ENCODE data around the gene AGA.

The AGA gene

GRCh38 chr4:177427192-177427591, 15.0 kb downstream of the AGA start:
- Histone ChIP-seq H3K36me3 (ENCODE audit: insufficient read depth, low read length) (no peaks in the 10 kb centered on the region), H3K9me3 (ENCODE audit: control insufficient read depth, insufficient read depth, low read length) (no peaks in the 10 kb centered on the region), H3K9ac (ENCODE audit: low read depth, low read length) (no peak overlapping the region)

GRCh38 chr4:177419434-177419833, 22.8 kb downstream of the AGA start:
- Histone ChIP-seq H3K36me3 (ENCODE audit: insufficient read depth, low read length) (no peaks in the 10 kb centered on the region), H3K9me3 (ENCODE audit: control insufficient read depth, insufficient read depth, low read length) (no peaks in the 10 kb centered on the region), H3K9ac (ENCODE audit: low read depth, low read length) (no peak overlapping the region), H3K4me1 (ENCODE audit: insufficient read depth, low read length) (no peaks in the 10 kb centered on the region)

More at GRCh38 chr4:177427192-177427591, 15.0 kb downstream of the AGA start:
- H3K4me1 ChIP-seq (ENCODE audit: insufficient read depth, low read length): no peaks in the 10 kb centered on the region

GRCh38 chr4:177413656-177414055, 28.6 kb downstream of the AGA start:
- Histone ChIP-seq H3K4me1 (ENCODE audit: insufficient read depth, low read length) (no peaks in the 10 kb centered on the region), H3K9ac (ENCODE audit: low read depth, low read length) (no peak overlapping the region), H3K9me3 (ENCODE audit: control insufficient read depth, insufficient read depth, low read length) (no peaks in the 10 kb centered on the region), H3K36me3 (ENCODE audit: insufficient read depth, low read length) (no peaks in the 10 kb centered on the region)

- no peaks in the 10 kb centered on the region for H3K9me3 ChIP-seq (ENCODE audit: control insufficient read depth, insufficient read depth, low read length)
- H3K36me3 ChIP-seq (ENCODE audit: insufficient read depth, low read length): no peaks in the 10 kb centered on the region
- no peaks in the 10 kb centered on the region for H3K4me1 ChIP-seq (ENCODE audit: insufficient read depth, low read length)
- no peak overlapping the region for H3K9ac ChIP-seq (ENCODE audit: low read depth, low read length)
These were observed 29.2 kb downstream of the AGA start for GRCh38 chr4:177413076-177413475.

- Histone ChIP-seq H3K4me1 (ENCODE audit: insufficient read depth, low read length) (no peaks in the 10 kb centered on the region), H3K9ac (ENCODE audit: low read depth, low read length) (no peak overlapping the region), H3K36me3 (ENCODE audit: insufficient read depth, low read length) (no peaks in the 10 kb centered on the region), H3K9me3 (ENCODE audit: control insufficient read depth, insufficient read depth, low read length) (no peaks in the 10 kb centered on the region)
These were observed 30.2 kb downstream of the AGA start for GRCh38 chr4:177411996-177412395.

GRCh38 chr4:177410566-177410965, 31.7 kb downstream of the AGA start:
- no peaks in the 10 kb centered on the region for H3K36me3 ChIP-seq (ENCODE audit: insufficient read depth, low read length)
- no peaks in the 10 kb centered on the region for H3K4me1 ChIP-seq (ENCODE audit: insufficient read depth, low read length)
- no peak overlapping the region for H3K9ac ChIP-seq (ENCODE audit: low read depth, low read length)
- no peaks in the 10 kb centered on the region for H3K9me3 ChIP-seq (ENCODE audit: control insufficient read depth, insufficient read depth, low read length)

GRCh38 chr4:177408023-177408422, 34.2 kb downstream of the AGA start:
- Histone ChIP-seq H3K36me3 (ENCODE audit: insufficient read depth, low read length) (no peaks in the 10 kb centered on the region), H3K4me1 (ENCODE audit: insufficient read depth, low read length) (no peaks in the 10 kb centered on the region), H3K9me3 (ENCODE audit: control insufficient read depth, insufficient read depth, low read length) (no peaks in the 10 kb centered on the region), H3K9ac (ENCODE audit: low read depth, low read length) (no peak overlapping the region)

GRCh38 chr4:177405508-177405907, 36.7 kb downstream of the AGA start:
- Histone ChIP-seq H3K36me3 (ENCODE audit: insufficient read depth, low read length) (no peaks in the 10 kb centered on the region), H3K9me3 (ENCODE audit: control insufficient read depth, insufficient read depth, low read length) (no peaks in the 10 kb centered on the region), H3K9ac (ENCODE audit: low read depth, low read length) (no peak overlapping the region), H3K4me1 (ENCODE audit: insufficient read depth, low read length) (no peaks in the 10 kb centered on the region)

- Histone ChIP-seq H3K36me3 (ENCODE audit: insufficient read depth, low read length) (no peaks in the 10 kb centered on the region), H3K4me1 (ENCODE audit: insufficient read depth, low read length) (no peaks in the 10 kb centered on the region), H3K9ac (ENCODE audit: low read depth, low read length) (no peak overlapping the region), H3K9me3 (ENCODE audit: control insufficient read depth, insufficient read depth, low read length) (no peaks in the 10 kb centered on the region)
These were observed 37.3 kb downstream of the AGA start for GRCh38 chr4:177404986-177405385.

- no peaks in the 10 kb centered on the region for H3K36me3 ChIP-seq (ENCODE audit: insufficient read depth, low read length)
- no peak overlapping the region for H3K9ac ChIP-seq (ENCODE audit: low read depth, low read length)
- H3K4me1 ChIP-seq (ENCODE audit: insufficient read depth, low read length): no peaks in the 10 kb centered on the region
- no peaks in the 10 kb centered on the region for H3K9me3 ChIP-seq (ENCODE audit: control insufficient read depth, insufficient read depth, low read length)
These were observed 37.9 kb downstream of the AGA start for GRCh38 chr4:177404342-177404741.

- Histone ChIP-seq H3K9ac (ENCODE audit: low read depth, low read length) (no peak overlapping the region), H3K4me1 (ENCODE audit: insufficient read depth, low read length) (no peaks in the 10 kb centered on the region), H3K36me3 (ENCODE audit: insufficient read depth, low read length) (no peaks in the 10 kb centered on the region), H3K9me3 (ENCODE audit: control insufficient read depth, insufficient read depth, low read length) (no peaks in the 10 kb centered on the region)
These were observed 38.5 kb downstream of the AGA start for GRCh38 chr4:177403746-177404145.

GRCh38 chr4:177401658-177402273, 40.5 kb downstream of the AGA start:
- Histone ChIP-seq H3K9me3 (ENCODE audit: control insufficient read depth, insufficient read depth, low read length) (no peaks in the 10 kb centered on the region), H3K4me1 (ENCODE audit: insufficient read depth, low read length) (no peaks in the 10 kb centered on the region), H3K36me3 (ENCODE audit: insufficient read depth, low read length) (no peaks in the 10 kb centered on the region), H3K9ac (ENCODE audit: low read depth, low read length) (no peak overlapping the region)

- H3K9me3 ChIP-seq (ENCODE audit: control insufficient read depth, insufficient read depth, low read length): no peaks in the 10 kb centered on the region
- H3K4me1 ChIP-seq (ENCODE audit: insufficient read depth, low read length): no peaks in the 10 kb centered on the region
- H3K9ac ChIP-seq (ENCODE audit: low read depth, low read length): no peak overlapping the region
- H3K36me3 ChIP-seq (ENCODE audit: insufficient read depth, low read length): no peaks in the 10 kb centered on the region
These were observed 42.2 kb downstream of the AGA start for GRCh38 chr4:177400030-177400429.

- Histone ChIP-seq H3K9me3 (ENCODE audit: control insufficient read depth, insufficient read depth, low read length) (no peaks in the 10 kb centered on the region), H3K9ac (ENCODE audit: low read depth, low read length) (no peak overlapping the region), H3K36me3 (ENCODE audit: insufficient read depth, low read length) (no peaks in the 10 kb centered on the region), H3K4me1 (ENCODE audit: insufficient read depth, low read length) (no peaks in the 10 kb centered on the region; the same call in 1 of the 2 replicates)
These were observed 45.9 kb downstream of the AGA start for GRCh38 chr4:177396352-177396751.

GRCh38 chr4:177393236-177393635, 49.0 kb downstream of the AGA start:
- Histone ChIP-seq H3K9ac (ENCODE audit: low read depth, low read length) (no peak overlapping the region), H3K4me1 (ENCODE audit: insufficient read depth, low read length) (no peaks in the 10 kb centered on the region; the same call in 1 of the 2 replicates), H3K9me3 (ENCODE audit: control insufficient read depth, insufficient read depth, low read length) (no peaks in the 10 kb centered on the region), H3K36me3 (ENCODE audit: insufficient read depth, low read length) (no peaks in the 10 kb centered on the region)

GRCh38 chr4:177391953-177392352, 50.3 kb downstream of the AGA start:
- Histone ChIP-seq H3K9me3 (ENCODE audit: control insufficient read depth, insufficient read depth, low read length) (no peaks in the 10 kb centered on the region), H3K9ac (ENCODE audit: low read depth, low read length) (no peak overlapping the region), H3K4me1 (ENCODE audit: insufficient read depth, low read length) (no peaks in the 10 kb centered on the region; the same call in 1 of the 2 replicates), H3K36me3 (ENCODE audit: insufficient read depth, low read length) (no peaks in the 10 kb centered on the region)

All from ES-I3 (cell line).